Ramos (cell line): ENCODE measurements around the gene LPIN1.

Source experiments
- in situ Hi-C: fragments of 300-500 bp; cut with MboI; formaldehyde crosslinking; loops from one replicate; pipeline ENCODE4 v1.14.3; 2022; ENCODE audit warnings: low sequenced_read_pairs; ENCODE audit not compliant: unreplicated experiment

LPIN1 gene

GRCh38 chr2:11746376-11746806 lies at the start of gene LPIN1:
Gene LPIN1 (plus strand): TSS chr2:11746632. CDS start chr2:11765542, 18,910 bp downstream.
- in situ Hi-C loops = no loop called here

- in situ Hi-C loops = loop anchor here (25.0 kb wide), 1 partner anchor 1316 kb away; no protein-coding TSS in a partner anchor
Measured at GRCh38 chr2:11696736-11697102, 49.7 kb upstream of the LPIN1 start.

- in situ Hi-C loops = loop anchor here (25.0 kb wide), 1 partner anchor 1315 kb away; no protein-coding TSS in a partner anchor
Measured at GRCh38 chr2:11697103-11697871, 49.1 kb upstream of the LPIN1 start.

GRCh38 chr2:11698009-11698922 lies 48.2 kb upstream of the LPIN1 start:
- in situ Hi-C loops = loop anchor here (25.0 kb wide), 1 partner anchor 1314 kb away; no protein-coding TSS in a partner anchor

- in situ Hi-C loops = loop anchor here (25.0 kb wide), 1 partner anchor 1312 kb away; no protein-coding TSS in a partner anchor
Measured at GRCh38 chr2:11699686-11700670, 46.5 kb upstream of the LPIN1 start.

GRCh38 chr2:11701206-11701605 lies 45.2 kb upstream of the LPIN1 start:
- in situ Hi-C loops = no loop called here

- in situ Hi-C loops = no loop called here
Measured at GRCh38 chr2:11701751-11702301, 44.6 kb upstream of the LPIN1 start.

- in situ Hi-C loops = no loop called here
Measured at GRCh38 chr2:11702946-11703345, 43.5 kb upstream of the LPIN1 start.

- in situ Hi-C loops = no loop called here
Measured at GRCh38 chr2:11703700-11704099, 42.7 kb upstream of the LPIN1 start.

GRCh38 chr2:11705063-11705462 lies 41.4 kb upstream of the LPIN1 start:
- in situ Hi-C loops = no loop called here

GRCh38 chr2:11705711-11706110 lies 40.7 kb upstream of the LPIN1 start:
- in situ Hi-C loops = no loop called here

GRCh38 chr2:11708106-11708505 lies 38.3 kb upstream of the LPIN1 start:
- in situ Hi-C loops = no loop called here

GRCh38 chr2:11709293-11709692 lies 37.1 kb upstream of the LPIN1 start:
- in situ Hi-C loops = no loop called here

GRCh38 chr2:11710210-11710609 lies 36.2 kb upstream of the LPIN1 start:
- in situ Hi-C loops = no loop called here

GRCh38 chr2:11710632-11711353 lies 35.6 kb upstream of the LPIN1 start:
- in situ Hi-C loops = no loop called here

GRCh38 chr2:11711354-11711716 lies 35.1 kb upstream of the LPIN1 start:
- in situ Hi-C loops = no loop called here

GRCh38 chr2:11711751-11712150 lies 34.7 kb upstream of the LPIN1 start:
- in situ Hi-C loops = no loop called here

GRCh38 chr2:11712866-11713265 lies 33.6 kb upstream of the LPIN1 start:
- in situ Hi-C loops = no loop called here

- in situ Hi-C loops = no loop called here
Measured at GRCh38 chr2:11713815-11714214, 32.6 kb upstream of the LPIN1 start.
